ENCODE data around the gene TEAD4.

TEAD4 gene

GRCh38 chr12:3085341-3086139 lies 126.3 kb downstream of the TEAD4 start:
- TF ChIP-seq, protein P1, sequence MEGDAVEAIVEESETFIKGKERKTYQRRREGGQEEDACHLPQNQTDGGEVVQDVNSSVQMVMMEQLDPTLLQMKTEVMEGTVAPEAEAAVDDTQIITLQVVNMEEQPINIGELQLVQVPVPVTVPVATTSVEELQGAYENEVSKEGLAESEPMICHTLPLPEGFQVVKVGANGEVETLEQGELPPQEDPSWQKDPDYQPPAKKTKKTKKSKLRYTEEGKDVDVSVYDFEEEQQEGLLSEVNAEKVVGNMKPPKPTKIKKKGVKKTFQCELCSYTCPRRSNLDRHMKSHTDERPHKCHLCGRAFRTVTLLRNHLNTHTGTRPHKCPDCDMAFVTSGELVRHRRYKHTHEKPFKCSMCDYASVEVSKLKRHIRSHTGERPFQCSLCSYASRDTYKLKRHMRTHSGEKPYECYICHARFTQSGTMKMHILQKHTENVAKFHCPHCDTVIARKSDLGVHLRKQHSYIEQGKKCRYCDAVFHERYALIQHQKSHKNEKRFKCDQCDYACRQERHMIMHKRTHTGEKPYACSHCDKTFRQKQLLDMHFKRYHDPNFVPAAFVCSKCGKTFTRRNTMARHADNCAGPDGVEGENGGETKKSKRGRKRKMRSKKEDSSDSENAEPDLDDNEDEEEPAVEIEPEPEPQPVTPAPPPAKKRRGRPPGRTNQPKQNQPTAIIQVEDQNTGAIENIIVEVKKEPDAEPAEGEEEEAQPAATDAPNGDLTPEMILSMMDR (IDR thresholded peaks at IDR 0.05; ENCODE audit: poor library complexity, severe bottlenecking): no peak
- Histone ChIP-seq H3K4me3 (ENCODE audit: severe bottlenecking) (no peak overlapping the region), H3K9me3 (ENCODE audit: severe bottlenecking) (no peaks in the 10 kb centered on the region), H3K27ac (ENCODE audit: poor library complexity, severe bottlenecking) (no peak overlapping the region), H3K4me1 (ENCODE audit: insufficient read depth, poor library complexity, severe bottlenecking) (no peaks in the 10 kb centered on the region), H3K27me3 (ENCODE audit: insufficient read depth, poor library complexity, severe bottlenecking) (no peaks in the 10 kb centered on the region), H3K36me3 (ENCODE audit: low read depth) (no peaks in the 10 kb centered on the region)
- DNase-seq (ENCODE audit: low spot score): no peak
- ATAC-seq (ENCODE audit: low read depth): no peak

DNA sequence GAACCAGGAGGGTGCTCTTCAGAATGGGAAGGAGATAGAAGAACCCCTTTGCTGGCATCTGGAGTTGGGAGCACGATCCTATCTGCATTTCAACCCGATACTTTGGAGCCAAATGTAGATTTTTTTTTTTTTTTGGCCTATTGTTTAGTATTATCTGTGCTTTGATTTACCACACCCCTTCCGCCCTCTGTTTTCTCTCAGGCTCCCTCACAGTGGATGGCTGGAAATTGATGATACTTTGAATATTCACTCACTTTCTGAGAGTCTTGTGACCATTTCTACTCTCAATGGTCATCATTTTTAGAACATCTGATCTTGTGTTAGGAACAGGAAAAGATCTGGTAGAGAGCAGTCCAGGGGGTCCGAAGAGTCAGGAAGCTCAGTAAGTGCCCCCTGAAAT lies 127.0 kb downstream of the TEAD4 start:
- Histone ChIP-seq H3K27me3 (ENCODE audit: insufficient read depth, poor library complexity, severe bottlenecking) (no peaks in the 10 kb centered on the region), H3K36me3 (ENCODE audit: low read depth) (no peaks in the 10 kb centered on the region), H3K9me3 (ENCODE audit: severe bottlenecking) (no peaks in the 10 kb centered on the region), H3K4me1 (ENCODE audit: insufficient read depth, poor library complexity, severe bottlenecking) (no peaks in the 10 kb centered on the region), H3K4me3 (ENCODE audit: severe bottlenecking) (no peak overlapping the region), H3K27ac (ENCODE audit: poor library complexity, severe bottlenecking) (no peak overlapping the region)
- ATAC-seq (ENCODE audit: low read depth): no peak
- no peak for DNase-seq (ENCODE audit: low spot score)
- TF ChIP-seq, protein P1 (IDR thresholded peaks at IDR 0.05; ENCODE audit: poor library complexity, severe bottlenecking): no peak

GRCh38 chr12:3086729-3087323 lies 127.6 kb downstream of the TEAD4 start:
- DNase-seq (ENCODE audit: low spot score): no peak
- no peak for ATAC-seq (ENCODE audit: low read depth)
- H3K4me3 ChIP-seq (ENCODE audit: severe bottlenecking): no peak overlapping the region
- H3K36me3 ChIP-seq (ENCODE audit: low read depth): no peaks in the 10 kb centered on the region
- TF ChIP-seq, protein P1 (IDR thresholded peaks at IDR 0.05; ENCODE audit: poor library complexity, severe bottlenecking): no peak
- no peaks in the 10 kb centered on the region for H3K27me3 ChIP-seq (ENCODE audit: insufficient read depth, poor library complexity, severe bottlenecking)
- no peaks in the 10 kb centered on the region for H3K9me3 ChIP-seq (ENCODE audit: severe bottlenecking)
- no peak overlapping the region for H3K27ac ChIP-seq (ENCODE audit: poor library complexity, severe bottlenecking)
- no peaks in the 10 kb centered on the region for H3K4me1 ChIP-seq (ENCODE audit: insufficient read depth, poor library complexity, severe bottlenecking)

DNA sequence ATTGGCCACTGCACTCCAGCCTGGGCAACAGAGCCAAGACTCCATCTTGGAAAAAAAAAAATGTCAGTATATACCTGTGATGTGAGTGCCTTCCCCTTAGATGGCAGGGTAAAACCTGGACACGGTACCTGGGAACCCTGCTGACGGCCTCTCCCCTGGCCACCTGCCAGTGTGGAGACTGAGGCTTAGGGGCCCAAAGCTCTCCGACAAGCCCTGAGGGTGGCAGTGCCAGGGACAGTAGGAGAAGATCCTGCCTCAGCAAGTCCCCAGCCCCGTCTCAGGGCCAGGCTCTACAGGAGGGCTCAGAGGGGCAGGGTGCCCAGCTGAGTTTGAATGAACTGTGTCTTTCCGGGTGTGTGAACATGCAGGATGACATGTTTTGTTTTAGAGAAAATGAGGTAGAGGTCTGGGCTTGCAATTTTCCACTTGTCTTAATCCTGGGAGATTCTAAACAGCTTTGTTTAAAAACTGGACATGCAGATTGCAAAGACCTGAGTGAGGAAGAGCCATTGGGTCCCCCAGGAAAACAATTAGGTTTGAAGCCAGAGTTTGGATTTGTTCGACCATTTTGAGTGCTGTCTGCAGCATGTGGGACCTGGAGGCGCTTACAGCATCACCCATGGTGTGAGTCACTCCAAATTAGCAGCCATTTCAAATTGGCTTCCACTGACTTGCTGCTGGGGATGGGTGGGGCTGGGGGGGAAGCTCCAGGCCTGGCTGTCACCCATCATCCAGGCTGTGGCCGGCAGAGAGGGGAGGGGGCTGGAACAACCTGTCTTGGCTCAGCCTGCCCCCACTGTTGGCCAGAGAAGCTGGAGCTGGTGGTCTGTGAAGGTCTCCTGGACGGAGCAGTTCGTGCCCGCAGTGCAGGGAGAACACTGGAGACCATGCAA lies 128.8 kb downstream of the TEAD4 start:
- Histone ChIP-seq H3K4me3 (ENCODE audit: severe bottlenecking) (no peak overlapping the region), H3K4me1 (ENCODE audit: insufficient read depth, poor library complexity, severe bottlenecking) (no peaks in the 10 kb centered on the region), H3K9me3 (ENCODE audit: severe bottlenecking) (no peaks in the 10 kb centered on the region), H3K36me3 (ENCODE audit: low read depth) (no peaks in the 10 kb centered on the region), H3K27ac (ENCODE audit: poor library complexity, severe bottlenecking) (no peak overlapping the region), H3K27me3 (ENCODE audit: insufficient read depth, poor library complexity, severe bottlenecking) (no peaks in the 10 kb centered on the region)
- no peak; the same call in 1 of the 3 replicates for ATAC-seq (ENCODE audit: low read depth)
- TF ChIP-seq, protein P1 (IDR thresholded peaks at IDR 0.05; ENCODE audit: poor library complexity, severe bottlenecking): no peak
- no peak for DNase-seq (ENCODE audit: low spot score)

All from RWPE2 (cell line).